Measurements from ENCODE around the gene SLC25A43. TPM values are rescaled to one million over a fixed set of nuclear protein-coding genes. Genes with fewer than 3 reads are reported as not detected.

The SLC25A43 gene
- total and polyA plus RNA-seq, 9 of the 15 experiments (the other 6 are each of a cell fraction or from before 2014, with no cell fraction given) = 1.3 to 8.4 (median 4.0) TPM

- peaks cover 9% of the 10 kb centered on the region; the same call in 1 of the 2 replicates for H4K20me1 ChIP-seq (replicated peaks; ENCODE audit: control insufficient read depth, insufficient read depth, low read length)
- intact Hi-C loops (cut with micrococcal nuclease) (loop anchor here (1.0 kb wide), 1 partner anchor 94 kb away; no protein-coding TSS in a partner anchor), in situ Hi-C loops (cut with MboI) (no loop called here)
- BruUV-seq (replicated peaks) = no TSS peak
- DNase-seq (ENCODE audit: extremely low read depth in 1 of 4, low spot score in 3 of 4) (peak in 2 of 4 experiments; percentile 25 to 26), ATAC-seq (peak; percentile 81), FAIRE-seq (peak; percentile 88)
- POLR2A ChIA-PET = interaction anchor here (0.6 to 1.2 kb wide), 5 partner anchors 10 to 343 kb away, joined by 3 to 4 read pairs (median 3); no protein-coding TSS in a partner anchor
- CTCF ChIA-PET (ENCODE audit: low intra/inter-chr PET ratio) = interaction anchor here (0.5 to 1.8 kb wide), 2 partner anchors 95 to 492 kb away, joined by 3 to 5 read pairs; no protein-coding TSS in a partner anchor
- H3K4me2 ChIP-seq (ENCODE audit: insufficient read depth, low read length) = no peak overlapping the region
- H3K9me3 ChIP-seq (replicated peaks; ENCODE audit: control insufficient read depth, insufficient read depth, low read depth, low read length) = no peaks in the 10 kb centered on the region
- no peak overlapping the region for H3K27ac ChIP-seq (ENCODE audit: extremely low read depth, low read depth, low read length)
- whole genome bisulfite sequencing (ENCODE audit: insufficient coverage, low coverage, missing lambda C conversion rate) = 9% methylated on average over 1 of the region's 1 CpG
- H3K9me1 ChIP-seq (ENCODE audit: control insufficient read depth, insufficient read depth, low read length) = no peaks in the 10 kb centered on the region
- H2AFZ ChIP-seq (ENCODE audit: low read depth, low read length) = no peak overlapping the region
- H3K27me3 ChIP-seq (ENCODE audit: control insufficient read depth in 2 of 2, insufficient read depth in 2 of 2, low read length in 2 of 2) = no peaks in the 10 kb centered on the region
- H3K79me2 ChIP-seq (ENCODE audit: control insufficient read depth, insufficient read depth, low read length) = no peaks in the 10 kb centered on the region
- no peaks in the 10 kb centered on the region for H3K4me1 ChIP-seq (replicated peaks in 1 of 2; ENCODE audit: control insufficient read depth in 2 of 2, insufficient read depth in 2 of 2, low read length in 2 of 2)
- H3K36me3 ChIP-seq (ENCODE audit: control insufficient read depth, insufficient read depth, low read length) = no peaks in the 10 kb centered on the region
- H3K9ac ChIP-seq (ENCODE audit: insufficient read depth in 1 of 2, low read depth in 2 of 2, low read length in 2 of 2) = no peak overlapping the region
- no peak overlapping the region for H3K4me3 ChIP-seq
- TF ChIP-seq PCBP2 (IDR thresholded peaks at IDR 0.05; ENCODE audit: low read depth, low read length, poor library complexity, severe bottlenecking) = no peak
- TF ChIP-seq FOXP4 (CRISPR knock-in tag; IDR thresholded peaks at IDR 0.05; ENCODE audit: borderline replicate concordance) = no peak
- no peak for TF ChIP-seq KLF13 (tag; IDR thresholded peaks at IDR 0.05; ENCODE audit: borderline replicate concordance, low read depth)
- TF ChIP-seq U2AF2 (optimal IDR thresholded peaks at IDR 0.05; ENCODE audit: low read depth, low read length) = no peak
- TF ChIP-seq PURB (CRISPR knock-in tag; IDR thresholded peaks at IDR 0.05; ENCODE audit: low read depth) = no peak
- no peak for TF ChIP-seq XRCC5 (IDR thresholded peaks at IDR 0.05; ENCODE audit: low read depth, low read length)
- no peak for TF ChIP-seq SMARCE1 (IDR thresholded peaks at IDR 0.05)
- no peak for TF ChIP-seq ZNF444 (CRISPR knock-in tag; IDR thresholded peaks at IDR 0.05)
- TF ChIP-seq ZNF384 (IDR thresholded peaks at IDR 0.05; ENCODE audit: low read depth, low read length) = peak; percentile 47; the same call in 1 of the 2 replicates
- no peak for TF ChIP-seq STAG1 (CRISPR knock-in tag; IDR thresholded peaks at IDR 0.05; ENCODE audit: borderline replicate concordance)
- TF ChIP-seq TCF15 (CRISPR knock-in tag; IDR thresholded peaks at IDR 0.05) = no peak
- no peak for TF ChIP-seq ZNF780A (CRISPR knock-in tag; IDR thresholded peaks at IDR 0.05)
- no peak for TF ChIP-seq NCOA2 (IDR thresholded peaks at IDR 0.05; ENCODE audit: partially characterized antibody in 2 of 2)
- TF ChIP-seq RAD21 (CRISPR knock-in tag; conservative IDR thresholded peaks at IDR 0.05 in 1 of 2, IDR thresholded peaks at IDR 0.05 in 1 of 2) = peak; percentile 32 to 61; a peak in 2 of 4 replicates
- no peak for TF ChIP-seq ZNF668 (CRISPR knock-in tag; IDR thresholded peaks at IDR 0.05)
- TF ChIP-seq POLR2H (tag; IDR thresholded peaks at IDR 0.05; ENCODE audit: low read depth) = no peak
Observed at GRCh38 chrX:119417842-119418241, 18.7 kb downstream of the SLC25A43 start.
